OCI-LY7 (cell line): ENCODE results near the gene SLC19A1. TPM values are rescaled to one million over a fixed set of nuclear protein-coding genes. Genes with fewer than 3 reads are reported as not detected.

Source experiments
- BruUV-seq: library from RNA; stranded (reverse); fragments of 400-500 nt; replicated peaks from 2 replicates; lab custom pipeline; 2021; lab: Mats Ljungman, UMichigan
- CTCF ChIA-PET: fragments of 300-600 bp; sonication (Branson Sonifier 250); formaldehyde crosslinking; loops from one replicate; lab custom pipeline; 2022; ENCODE audit warnings: antibody characterized with exemption; ENCODE audit not compliant: unreplicated experiment; lab: Charles Lee
- POLR2A ChIA-PET: fragments of 300-600 bp; sonication (Branson Sonifier 250); formaldehyde crosslinking; loops from one replicate; lab custom pipeline; 2022; ENCODE audit warnings: antibody characterized with exemption; lab: Charles Lee
- DNase-seq: peaks from one replicate; pipeline ENCODE4 v3.0.0-alpha.2; 2015; ENCODE audit warnings: low spot score
- H2AFZ ChIP-seq: fragments of 200-600 bp; sonication (generic), shearing (Covaris generic); 2 replicates; pipeline ENCODE4 v1.6.1; 2014; ENCODE audit warnings: mild to moderate bottlenecking, antibody characterized with exemption, low read length, moderate library complexity
- H3K27ac ChIP-seq: fragments of 200-600 bp; sonication (generic); 2 replicates; pipeline ENCODE4 v1.5.1; 2014; ENCODE audit warnings: mixed run types, low read depth, mild to moderate bottlenecking, moderate library complexity, low read length, inconsistent platforms; ENCODE audit not compliant: poor library complexity, severe bottlenecking
- H3K36me3 ChIP-seq: fragments of 200-600 bp; sonication (generic); 2 replicates; pipeline ENCODE4 v1.6.1; 2014; ENCODE audit warnings: mild to moderate bottlenecking, antibody characterized with exemption, low read length, moderate library complexity, mixed read lengths; ENCODE audit not compliant: insufficient read depth
- H3K4me1 ChIP-seq: fragments of 200-600 bp; sonication (generic); 2 replicates; pipeline ENCODE4 v1.5.1; 2014; ENCODE audit warnings: mild to moderate bottlenecking, low read length; ENCODE audit not compliant: insufficient read depth, poor library complexity, severe bottlenecking
- H3K4me2 ChIP-seq: fragments of 200-600 bp; sonication (generic); 2 replicates; pipeline ENCODE4 v1.6.1; 2014; ENCODE audit warnings: mild to moderate bottlenecking, low read length
- H3K4me3 ChIP-seq: fragments of 200-600 bp; sonication (generic); 2 replicates; pipeline ENCODE4 v1.5.1; 2014; ENCODE audit warnings: mild to moderate bottlenecking, low read depth, low read length; ENCODE audit not compliant: poor library complexity, severe bottlenecking
- H3K79me2 ChIP-seq: fragments of 200-600 bp; sonication (generic); 2 replicates; pipeline ENCODE4 v1.6.1; 2016; ENCODE audit warnings: low read depth, mild to moderate bottlenecking, low read length, moderate library complexity, mixed read lengths; ENCODE audit not compliant: insufficient read depth
- H3K9me2 ChIP-seq: fragments of 200-600 bp; sonication (generic); 2 replicates; pipeline ENCODE4 v1.6.1; 2016; ENCODE audit warnings: mild to moderate bottlenecking, low read length, mixed read lengths; ENCODE audit not compliant: insufficient read depth
- H3K9me3 ChIP-seq: fragments of 200-600 bp; sonication (generic); 2 replicates; pipeline ENCODE4 v1.6.1; 2014; ENCODE audit warnings: mild to moderate bottlenecking, mixed run types, low read length, mixed read lengths
- H4K20me1 ChIP-seq: fragments of 200-600 bp; sonication (generic); 2 replicates; pipeline ENCODE4 v1.6.1; 2014; ENCODE audit warnings: mild to moderate bottlenecking, antibody characterized with exemption, low read length, moderate library complexity, mixed read lengths; ENCODE audit not compliant: insufficient read depth
- CTCF ChIP-seq: fragments of 200-600 bp; sonication (generic); conservative IDR thresholded peaks from 2 replicates; pipeline ENCODE4 v1.5.1; 2014; ENCODE audit warnings: mild to moderate bottlenecking, antibody characterized with exemption, low read length, moderate library complexity, mixed read lengths
- EZH2phosphoT487 ChIP-seq: fragments of 200-600 bp; sonication (generic); IDR thresholded peaks from 2 replicates; pipeline ENCODE4 v1.6.1; 2018; ENCODE audit warnings: low read depth, borderline replicate concordance, mild to moderate bottlenecking, mixed run types, antibody characterized with exemption, low read length, moderate library complexity, mixed read lengths
- intact Hi-C: fragments of 100-400 bp; cut with micrococcal nuclease; formaldehyde crosslinking; loops from one replicate; pipeline ENCODE4 v1.10.0; 2022; ENCODE audit not compliant: unreplicated experiment
- total RNA-seq, 2 experiments: library from RNA; depleted of rRNA in 1 of 2; stranded (reverse); fragments of >200 nt in 1 of 2; shearing (Covaris generic) in 1 of 2; gene quantifications; 2 replicates each; pipeline ENCODE4 v1.2.3, GENCODE V29; 2014 to 2022

The SLC19A1 gene
- total RNA-seq, 2 experiments from 2014 or later, result 17.9 to 41.2 TPM

GRCh38 chr21:45452696-45453307 is 89.4 kb downstream of the SLC19A1 start:
- no peak for DNase-seq
- Histone ChIP-seq H3K4me2 (no peak overlapping the region), H3K9me2 (no peaks in the 10 kb centered on the region), H3K9me3 (peaks cover 9% of the 10 kb centered on the region; the same call in 1 of the 2 replicates), H3K4me1 (no peaks in the 10 kb centered on the region), H3K4me3 (no peak overlapping the region), H3K27ac (no peak overlapping the region), H4K20me1 (no peaks in the 10 kb centered on the region), H2AFZ (no peak overlapping the region), H3K36me3 (no peaks in the 10 kb centered on the region), H3K79me2 (no peaks in the 10 kb centered on the region)
- intact Hi-C loops, result no loop called here
- no TSS peak for BruUV-seq
- POLR2A ChIA-PET, result no interaction called here
- TF ChIP-seq EZH2phosphoT487 (no peak), CTCF (no peak)
- CTCF ChIA-PET, result no interaction called here

GRCh38 chr21:45451771-45452182 is 90.5 kb downstream of the SLC19A1 start:
- H3K36me3 ChIP-seq, result no peaks in the 10 kb centered on the region
- no peak for DNase-seq
- ChIA-PET POLR2A (interaction anchor here (0.5 kb wide), 1 partner anchor 806 kb away, joined by 3 read pairs; no protein-coding TSS in a partner anchor), CTCF (no interaction called here)
- H4K20me1 ChIP-seq, result no peaks in the 10 kb centered on the region
- no TSS peak for BruUV-seq
- H3K4me3 ChIP-seq, result no peak overlapping the region
- no peak overlapping the region for H3K4me2 ChIP-seq
- H3K9me3 ChIP-seq, result peaks cover 9% of the 10 kb centered on the region; the same call in 1 of the 2 replicates
- TF ChIP-seq CTCF (no peak), EZH2phosphoT487 (no peak)
- no peaks in the 10 kb centered on the region for H3K9me2 ChIP-seq
- H3K79me2 ChIP-seq, result no peaks in the 10 kb centered on the region
- no peaks in the 10 kb centered on the region for H3K4me1 ChIP-seq
- intact Hi-C loops, result no loop called here
- no peak overlapping the region for H2AFZ ChIP-seq
- no peak overlapping the region for H3K27ac ChIP-seq

GRCh38 chr21:45451091-45451740 is 91.0 kb downstream of the SLC19A1 start:
- POLR2A ChIA-PET, result no interaction called here
- H3K27ac ChIP-seq, result no peak overlapping the region
- H3K9me3 ChIP-seq, result peaks cover 11% of the 10 kb centered on the region
- DNase-seq, result no peak
- no peaks in the 10 kb centered on the region for H4K20me1 ChIP-seq
- no peak overlapping the region for H2AFZ ChIP-seq
- H3K4me1 ChIP-seq, result no peaks in the 10 kb centered on the region
- intact Hi-C loops, result no loop called here
- CTCF ChIA-PET, result no interaction called here
- H3K9me2 ChIP-seq, result no peaks in the 10 kb centered on the region
- no peak for TF ChIP-seq EZH2phosphoT487
- TF ChIP-seq CTCF, result no peak
- no peaks in the 10 kb centered on the region for H3K79me2 ChIP-seq
- no peaks in the 10 kb centered on the region for H3K36me3 ChIP-seq
- H3K4me3 ChIP-seq, result no peak overlapping the region
- no TSS peak for BruUV-seq
- no peak overlapping the region for H3K4me2 ChIP-seq
